ENCODE measurements around the gene SRD5A1.
A peak's percentile ranks its signal among the peaks of the same experiment; 100 is the strongest.

The SRD5A1 gene, protein sequence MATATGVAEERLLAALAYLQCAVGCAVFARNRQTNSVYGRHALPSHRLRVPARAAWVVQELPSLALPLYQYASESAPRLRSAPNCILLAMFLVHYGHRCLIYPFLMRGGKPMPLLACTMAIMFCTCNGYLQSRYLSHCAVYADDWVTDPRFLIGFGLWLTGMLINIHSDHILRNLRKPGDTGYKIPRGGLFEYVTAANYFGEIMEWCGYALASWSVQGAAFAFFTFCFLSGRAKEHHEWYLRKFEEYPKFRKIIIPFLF

GRCh38 chr5:6632888-6633468 is at the start of gene SRD5A1, which contains the start of gene NSUN2:
Gene SRD5A1 (plus strand): TSS chr5:6633440. CDS start chr5:6633577, 137 bp downstream.
Gene NSUN2 (minus strand): TSS chr5:6633044. CDS start chr5:6632979, 65 bp downstream.
- DNase-seq (ENCODE audit: low read depth, low spot score): peak; percentile 95
- in situ Hi-C loops (cut with HindIII; ENCODE audit: low sequenced_read_pairs): no loop called here
- H3K4me3 ChIP-seq (ENCODE audit: low read depth, low read length): peak within 1 kb of the TSS; percentile 91
- TF ChIP-seq, protein P1, sequence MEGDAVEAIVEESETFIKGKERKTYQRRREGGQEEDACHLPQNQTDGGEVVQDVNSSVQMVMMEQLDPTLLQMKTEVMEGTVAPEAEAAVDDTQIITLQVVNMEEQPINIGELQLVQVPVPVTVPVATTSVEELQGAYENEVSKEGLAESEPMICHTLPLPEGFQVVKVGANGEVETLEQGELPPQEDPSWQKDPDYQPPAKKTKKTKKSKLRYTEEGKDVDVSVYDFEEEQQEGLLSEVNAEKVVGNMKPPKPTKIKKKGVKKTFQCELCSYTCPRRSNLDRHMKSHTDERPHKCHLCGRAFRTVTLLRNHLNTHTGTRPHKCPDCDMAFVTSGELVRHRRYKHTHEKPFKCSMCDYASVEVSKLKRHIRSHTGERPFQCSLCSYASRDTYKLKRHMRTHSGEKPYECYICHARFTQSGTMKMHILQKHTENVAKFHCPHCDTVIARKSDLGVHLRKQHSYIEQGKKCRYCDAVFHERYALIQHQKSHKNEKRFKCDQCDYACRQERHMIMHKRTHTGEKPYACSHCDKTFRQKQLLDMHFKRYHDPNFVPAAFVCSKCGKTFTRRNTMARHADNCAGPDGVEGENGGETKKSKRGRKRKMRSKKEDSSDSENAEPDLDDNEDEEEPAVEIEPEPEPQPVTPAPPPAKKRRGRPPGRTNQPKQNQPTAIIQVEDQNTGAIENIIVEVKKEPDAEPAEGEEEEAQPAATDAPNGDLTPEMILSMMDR (IDR thresholded peaks at IDR 0.05; ENCODE audit: low read depth, low read length): no peak

GRCh38 chr5:6584101-6584645 is 49.1 kb upstream of the SRD5A1 start:
- in situ Hi-C loops (cut with HindIII; ENCODE audit: low sequenced_read_pairs): no loop called here
- TF ChIP-seq, protein P1 (IDR thresholded peaks at IDR 0.05; ENCODE audit: low read depth, low read length): no peak
- DNase-seq (ENCODE audit: low read depth, low spot score): no peak
- H3K4me3 ChIP-seq (ENCODE audit: low read depth, low read length): no peak overlapping the region

- DNase-seq (ENCODE audit: low read depth, low spot score): no peak
- no peak overlapping the region for H3K4me3 ChIP-seq (ENCODE audit: low read depth, low read length)
- in situ Hi-C loops (cut with HindIII; ENCODE audit: low sequenced_read_pairs): no loop called here
- TF ChIP-seq, protein P1 (IDR thresholded peaks at IDR 0.05; ENCODE audit: low read depth, low read length): no peak
Measured at GRCh38 chr5:6584727-6585126, 48.5 kb upstream of the SRD5A1 start.

DNA sequence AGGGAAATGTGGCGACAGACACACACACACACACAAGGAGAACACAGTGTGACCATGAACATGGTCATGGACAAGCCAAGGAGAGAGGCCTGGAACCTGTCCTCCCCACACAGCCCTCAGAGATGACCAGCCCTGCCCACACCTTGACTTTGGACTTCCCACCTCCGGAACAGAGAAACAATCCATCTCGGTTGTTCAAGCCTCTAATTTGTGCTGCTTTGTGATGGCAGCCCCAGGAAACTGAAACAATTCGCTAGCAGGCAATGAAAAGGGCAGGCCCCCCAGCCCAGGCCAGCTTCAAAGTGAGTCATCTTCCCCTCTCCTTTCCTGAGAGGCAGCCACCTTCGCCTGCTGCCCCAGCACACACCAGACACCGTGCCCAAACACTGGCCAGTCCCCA is 48.1 kb upstream of the SRD5A1 start:
- in situ Hi-C loops (cut with HindIII; ENCODE audit: low sequenced_read_pairs): no loop called here
- no peak overlapping the region for H3K4me3 ChIP-seq (ENCODE audit: low read depth, low read length)
- TF ChIP-seq, protein P1 (IDR thresholded peaks at IDR 0.05; ENCODE audit: low read depth, low read length): no peak
- no peak for DNase-seq (ENCODE audit: low read depth, low spot score)

GRCh38 chr5:6585939-6586646 is 47.1 kb upstream of the SRD5A1 start:
- no peak for DNase-seq (ENCODE audit: low read depth, low spot score)
- TF ChIP-seq, protein P1 (IDR thresholded peaks at IDR 0.05; ENCODE audit: low read depth, low read length): no peak
- H3K4me3 ChIP-seq (ENCODE audit: low read depth, low read length): no peak overlapping the region
- in situ Hi-C loops (cut with HindIII; ENCODE audit: low sequenced_read_pairs): no loop called here

DNA sequence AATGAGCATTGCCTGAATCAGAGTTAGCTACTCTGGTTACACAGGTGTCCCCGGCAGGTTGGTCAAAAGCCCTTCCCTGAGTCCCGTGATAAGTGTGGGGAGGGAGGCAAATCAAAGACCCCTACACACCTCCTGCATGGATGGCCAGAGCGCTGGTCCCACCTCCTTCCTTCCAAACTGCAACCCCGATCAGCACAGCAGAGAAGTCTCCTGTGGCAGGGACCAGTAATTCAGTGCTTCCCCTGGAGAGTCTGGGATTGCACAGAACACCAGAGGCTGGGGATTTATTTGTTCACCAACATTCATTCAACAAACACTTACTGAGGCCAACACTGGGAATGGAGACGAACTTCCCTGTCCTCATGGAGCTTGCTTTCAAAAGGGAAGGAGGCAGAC is 46.6 kb upstream of the SRD5A1 start:
- H3K4me3 ChIP-seq (ENCODE audit: low read depth, low read length): no peak overlapping the region
- in situ Hi-C loops (cut with HindIII; ENCODE audit: low sequenced_read_pairs): no loop called here
- TF ChIP-seq, protein P1 (IDR thresholded peaks at IDR 0.05; ENCODE audit: low read depth, low read length): no peak
- no peak for DNase-seq (ENCODE audit: low read depth, low spot score)

Data from astrocyte of the spinal cord (primary cell).